Hepatocyte (in vitro differentiated cells): Measurements from ENCODE around the gene ABCG2. TPM values are rescaled to one million over a fixed set of nuclear protein-coding genes. Genes with fewer than 3 reads are reported as not detected.

Experiments used
- DNase-seq: peaks from one replicate; pipeline ENCODE4 v3.0.0-alpha.2; 2016; ENCODE audit warnings: low spot score
- H2AFZ ChIP-seq: fragments of 200-600 bp; sonication (generic); 2 replicates; pipeline ENCODE4 v1.6.0; 2016; ENCODE audit warnings: antibody characterized with exemption, mild to moderate bottlenecking
- H3K27ac ChIP-seq: fragments of 200-600 bp; sonication (generic); 2 replicates; pipeline ENCODE4 v1.5.1; 2016; ENCODE audit warnings: mild to moderate bottlenecking
- H3K27me3 ChIP-seq: fragments of 200-600 bp; sonication (generic); 2 replicates; pipeline ENCODE4 v1.6.1; 2016
- H3K36me3 ChIP-seq: fragments of 200-600 bp; sonication (generic); replicated peaks from 2 replicates; pipeline ENCODE4 v1.5.1; 2016; ENCODE audit warnings: low read depth; ENCODE audit not compliant: insufficient read depth
- H3K4me1 ChIP-seq: fragments of 200-600 bp; sonication (generic); 2 replicates; pipeline ENCODE4 v1.5.1; 2016; ENCODE audit warnings: mild to moderate bottlenecking, moderate library complexity; ENCODE audit not compliant: insufficient read depth
- H3K4me2 ChIP-seq: fragments of 200-600 bp; sonication (generic); 2 replicates; pipeline ENCODE4 v1.6.0; 2016
- H3K4me3 ChIP-seq: fragments of 200-600 bp; sonication (generic); 2 replicates; pipeline ENCODE4 v1.5.1; 2016; ENCODE audit warnings: mild to moderate bottlenecking
- H3K79me2 ChIP-seq: fragments of 200-600 bp; sonication (generic); 2 replicates; pipeline ENCODE4 v1.6.0; 2017; ENCODE audit warnings: mild to moderate bottlenecking
- H3K9me2 ChIP-seq: fragments of 200-600 bp; sonication (generic); replicated peaks from 2 replicates; pipeline ENCODE4 v1.6.0; 2017; ENCODE audit warnings: mild to moderate bottlenecking; ENCODE audit not compliant: insufficient read depth
- H3K9me3 ChIP-seq: fragments of 200-600 bp; sonication (generic); 2 replicates; pipeline ENCODE4 v1.5.1; 2016; ENCODE audit warnings: low read depth, mild to moderate bottlenecking
- H4K20me1 ChIP-seq: fragments of 200-600 bp; sonication (generic); 2 replicates; pipeline ENCODE4 v1.6.0; 2016; ENCODE audit warnings: mild to moderate bottlenecking; ENCODE audit not compliant: insufficient read depth, poor library complexity, severe bottlenecking
- CTCF ChIP-seq: fragments of 200-600 bp; sonication (generic); IDR thresholded peaks from 2 replicates; pipeline ENCODE4 v1.5.1; 2016; ENCODE audit warnings: antibody characterized with exemption, mild to moderate bottlenecking; ENCODE audit not compliant: poor library complexity
- EZH2 ChIP-seq: fragments of 200-600 bp; sonication (generic); IDR thresholded peaks from 2 replicates; pipeline ENCODE4 v1.6.1; 2016; ENCODE audit warnings: antibody characterized with exemption, mild to moderate bottlenecking, borderline replicate concordance
- EZH2phosphoT487 ChIP-seq: fragments of 200-600 bp; sonication (generic); IDR thresholded peaks from one replicate; pipeline ENCODE4 v1.6.1; 2018; ENCODE audit warnings: antibody characterized with exemption, mild to moderate bottlenecking, low read depth, moderate library complexity; ENCODE audit not compliant: unreplicated experiment, severe bottlenecking
- WGBS: methylation state at CpG from one replicate; pipeline ENCODE4 v1.1.6; 2016; ENCODE audit warnings: low lambda C conversion rate; ENCODE audit errors: missing lambda C conversion rate; 5-methylcytosine and 5-hydroxymethylcytosine counted together
- polyA plus RNA-seq: library from polyadenylated mRNA; unstranded; fragments of >200 nt; fragmentation: Nextera tagmentation; extraction: Ambion mirVana; gene quantifications from 2 replicates; pipeline ENCODE4 v1.2.1, GENCODE V29; 2016
- small RNA-seq: library from RNA; depleted of rRNA; stranded (forward); fragments of <200 nt; gene quantifications from one replicate; pipeline ENCODE3, GENCODE V24; 2014
- total RNA-seq: library from RNA; depleted of rRNA; stranded (reverse); fragments of >200 nt; gene quantifications from 2 replicates; pipeline ENCODE4 v1.2.3, GENCODE V29; 2014

ABCG2 gene
- total and polyA plus RNA-seq, 2 experiments from 2014 or later: 3.7 to 11.6 TPM

DNA sequence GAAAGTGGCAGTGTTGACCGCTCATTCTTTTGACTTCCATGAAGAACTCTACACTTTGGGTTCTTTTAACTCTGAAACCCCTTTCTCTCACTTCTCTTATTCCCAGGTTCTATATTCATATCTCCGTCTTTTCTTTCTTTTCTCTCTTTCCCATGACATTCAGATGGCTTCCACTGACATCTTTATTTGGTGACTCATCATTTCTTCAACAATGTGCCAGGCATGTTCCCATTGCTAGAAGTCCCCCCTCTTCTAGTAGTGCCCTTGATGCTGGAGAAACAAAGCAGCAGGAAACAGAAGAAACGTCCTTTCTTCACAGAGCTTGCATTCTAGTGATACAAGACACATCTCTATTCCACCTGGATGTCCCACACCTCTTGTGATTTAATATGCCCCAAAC is 117.7 kb downstream of the ABCG2 start:
- Histone ChIP-seq H3K27ac (no peak overlapping the region), H3K79me2 (no peaks in the 10 kb centered on the region), H3K4me2 (no peak overlapping the region), H3K27me3 (no peaks in the 10 kb centered on the region), H3K4me1 (peaks cover 9% of the 10 kb centered on the region), H2AFZ (no peak overlapping the region), H3K9me2 (no peaks in the 10 kb centered on the region), H3K9me3 (no peaks in the 10 kb centered on the region), H4K20me1 (no peaks in the 10 kb centered on the region), H3K36me3 (peaks cover 5% of the 10 kb centered on the region), H3K4me3 (no peak overlapping the region)
- WGBS: 88% methylated on average over 3 of the region's 3 CpGs
- TF ChIP-seq EZH2 (no peak), EZH2phosphoT487 (no peak), CTCF (no peak)
- DNase-seq: no peak

Small RNA genes lying within 50 kb of the gene (small RNA-seq; reads per million reads assigned to genes)
- gene RNU6-818P: not detected
- not detected for gene RNU6ATAC31P

Other genes starting within 250 kb of the ABCG2 start
- gene SPP1, start 182.9 kb downstream of the ABCG2 start, total RNA-seq: 175 and 225 TPM in 2 replicates
- gene SPP1, start 182.9 kb downstream of the ABCG2 start, polyA plus RNA-seq: 244 and 466 TPM in 2 replicates
- 32.3 and 36.7 TPM in 2 replicates for gene PKD2, start 151.0 kb downstream of the ABCG2 start, total RNA-seq
- 17.8 and 19.3 TPM in 2 replicates for gene PKD2, start 151.0 kb downstream of the ABCG2 start, polyA plus RNA-seq
- gene PPM1K, start 125.9 kb upstream of the ABCG2 start, total RNA-seq: 18.2 and 20.0 TPM in 2 replicates
- 12.6 and 12.9 TPM in 2 replicates for gene PPM1K, start 125.9 kb upstream of the ABCG2 start, polyA plus RNA-seq
- 6.9 and 10.0 TPM in 2 replicates for gene HERC6, start 220.2 kb upstream of the ABCG2 start, total RNA-seq
- gene HERC6, start 220.2 kb upstream of the ABCG2 start, polyA plus RNA-seq: 3.4 and 5.9 TPM in 2 replicates